B cell (primary cell): ENCODE data around the gene PHLDB2. TPM values are rescaled to one million over a fixed set of nuclear protein-coding genes. Genes with fewer than 3 reads are reported as not detected.

Experiments used
- ATAC-seq: fragments of 200-7000 bp; cut with Tn5 transposase; one replicate; pipeline ENCODE4 v1.10.0; 2021; ENCODE audit warnings: low read depth, mild to moderate bottlenecking, moderate number of reproducible peaks, moderate library complexity
- CTCF ChIA-PET: fragments of 350-600 bp; sonication (Branson Sonifier 250); formaldehyde crosslinking; loops from one replicate; lab custom pipeline; 2021; ENCODE audit warnings: antibody characterized with exemption, inconsistent platforms; lab: Charles Lee
- POLR2A ChIA-PET: fragments of 350-600 bp; sonication (Branson Sonifier 250); formaldehyde crosslinking; loops from one replicate; lab custom pipeline; 2021; ENCODE audit warnings: antibody characterized with exemption; lab: Charles Lee
- DNase-seq: peaks from one replicate; pipeline ENCODE4 v3.0.0; 2013
- H2AFZ ChIP-seq: 2 replicates; pipeline ENCODE4 v1.6.1; 2012; ENCODE audit warnings: mild to moderate bottlenecking, low read depth, low read length; ENCODE audit not compliant: insufficient read depth, poor library complexity, severe bottlenecking
- H3K27ac ChIP-seq, 2 donors: 1 replicate in 1 of 2; 2 replicates in 1 of 2; pipeline ENCODE4 v1.5.1; 2012 to 2013; ENCODE audit warnings: low read length in 2 of 2, mild to moderate bottlenecking in 2 of 2, moderate library complexity in 1 of 2
- H3K27me3 ChIP-seq, 4 experiments: fragments of 200-600 bp in 1 of 4; sonication (generic) in 1 of 4; replicated peaks in 1 of 4; 1 replicate in 2 of 4; 2 replicates in 2 of 4; pipeline versions ENCODE4 v1.6.1 to v1.7.0; 2013 to 2016; ENCODE audit warnings: low read length in 3 of 4, mild to moderate bottlenecking in 2 of 4, mixed read lengths in 1 of 4, moderate library complexity in 1 of 4; ENCODE audit not compliant: insufficient read depth in 4 of 4, control insufficient read depth in 3 of 4; ENCODE audit errors: control extremely low read depth in 1 of 4
- H3K36me3 ChIP-seq, 2 experiments: replicated peaks in 1 of 2; 1 replicate in 1 of 2; 2 replicates in 1 of 2; pipeline versions ENCODE4 v1.6.1 to v1.7.1; 2013; ENCODE audit warnings: low read length in 1 of 2; ENCODE audit not compliant: insufficient read depth in 2 of 2, control insufficient read depth in 1 of 2; ENCODE audit errors: control extremely low read depth in 1 of 2, extremely low read depth in 1 of 2
- H3K4me1 ChIP-seq, 2 donors: fragments of 200-600 bp in 1 of 2; sonication (generic) in 1 of 2; 1 replicate in 1 of 2; 2 replicates in 1 of 2; pipeline versions ENCODE4 v1.5.1 to v1.6.1; 2013 to 2017; ENCODE audit warnings: low read length in 2 of 2; ENCODE audit not compliant: control insufficient read depth in 2 of 2, insufficient read depth in 2 of 2
- H3K4me2 ChIP-seq: replicated peaks from 2 replicates; pipeline ENCODE3; 2012; ENCODE audit warnings: mild to moderate bottlenecking, low read depth, low read length; ENCODE audit not compliant: poor library complexity, severe bottlenecking
- H3K4me3 ChIP-seq, 5 experiments: fragments of 200-600 bp in 1 of 5; sonication (generic) in 1 of 5; 1 replicate in 3 of 5; 2 replicates in 2 of 5; pipeline versions ENCODE4 v1.5.1 to v1.7.0; 2011 to 2016; ENCODE audit warnings: low read length in 4 of 5, mild to moderate bottlenecking in 4 of 5, low read depth in 2 of 5, control low read depth in 1 of 5, moderate library complexity in 1 of 5; ENCODE audit not compliant: insufficient read depth in 1 of 5; ENCODE audit errors: control extremely low read depth in 1 of 5, extremely low read depth in 1 of 5
- H3K79me2 ChIP-seq: fragments of 200-600 bp; sonication (generic); one replicate; pipeline ENCODE4 v1.6.0; 2016; ENCODE audit warnings: low read length; ENCODE audit not compliant: control insufficient read depth, insufficient read depth
- H3K9ac ChIP-seq: fragments of 200-600 bp; sonication (generic); 2 replicates; pipeline ENCODE4 v1.6.1; 2017; ENCODE audit warnings: mild to moderate bottlenecking, low read length, moderate library complexity
- H3K9me3 ChIP-seq, 3 donors: one replicate each; pipeline versions ENCODE4 v1.6.1 to v1.7.1; 2013; ENCODE audit warnings: low read length in 2 of 3; ENCODE audit not compliant: control insufficient read depth in 2 of 3, insufficient read depth in 1 of 3; ENCODE audit errors: control extremely low read depth in 1 of 3
- H4K20me1 ChIP-seq: 2 replicates; pipeline ENCODE4 v1.6.0; 2012; ENCODE audit warnings: mild to moderate bottlenecking, low read length; ENCODE audit not compliant: insufficient read depth, control insufficient read depth, poor library complexity, severe bottlenecking
- H3K27ac Mint-ChIP-seq: one replicate; pipeline ENCODE4 v1.8.0; 2021; ENCODE audit warnings: mixed read lengths
- H3K27me3 Mint-ChIP-seq: one replicate; pipeline ENCODE4 v1.8.0; 2021; ENCODE audit warnings: mixed read lengths
- H3K4me1 Mint-ChIP-seq: one replicate; pipeline ENCODE4 v1.8.0; 2021; ENCODE audit warnings: mixed read lengths
- H3K4me3 Mint-ChIP-seq: one replicate; pipeline ENCODE4 v1.8.0; 2021; ENCODE audit warnings: mixed read lengths
- H3K9me3 Mint-ChIP-seq: one replicate; pipeline ENCODE4 v1.8.0; 2022; ENCODE audit warnings: mixed read lengths; ENCODE audit not compliant: insufficient read depth
- CTCF ChIP-seq: fragments of 200-600 bp; IDR thresholded peaks from one replicate; pipeline ENCODE4 v1.8.0; 2022; ENCODE audit warnings: antibody characterized with exemption, mild to moderate bottlenecking
- EZH2 ChIP-seq: IDR thresholded peaks from 2 replicates; pipeline ENCODE4 v1.6.1; 2012; ENCODE audit warnings: borderline replicate concordance, low read depth, mild to moderate bottlenecking, moderate library complexity, low read length; ENCODE audit not compliant: insufficient read depth, poor library complexity, severe bottlenecking
- WGBS: methylation state at CpG from one replicate; pipeline ENCODE4 v1.1.5; 2013; ENCODE audit warnings: missing lambda C conversion rate; ENCODE audit not compliant: insufficient coverage; 5-methylcytosine and 5-hydroxymethylcytosine counted together
- intact Hi-C: fragments of 100-400 bp; cut with micrococcal nuclease; formaldehyde crosslinking; loops from one replicate; pipeline ENCODE4 v1.10.0; 2022
- polyA plus RNA-seq: library from polyadenylated mRNA; depleted of rRNA; stranded (reverse); fragments of >200 nt; gene quantifications from 2 replicates; pipeline ENCODE4 v1.2.3, GENCODE V29; 2012
- total RNA-seq, 2 donors: library from RNA; stranded (reverse); fragments of 120-200 nt in 1 of 2; gene quantifications; 1 replicate in 1 of 2; 2 replicates in 1 of 2; pipeline versions ENCODE4 v1.2.3 to v1.2.4, GENCODE V29; 2013 to 2022

The PHLDB2 gene
- total and polyA plus RNA-seq, 2 donors (not counting 1 experiment from before 2014, with no cell fraction given): 1.3 to 6.3 TPM

- Histone ChIP-seq H2AFZ (no peak overlapping the region), H4K20me1 (peaks cover 27% of the 10 kb centered on the region), H3K9me3 (no peaks in the 10 kb centered on the region), H3K27me3 (no peaks in the 10 kb centered on the region), H3K36me3 (peaks cover 13 to 34% of the 10 kb centered on the region in 2 experiments), H3K79me2 (peaks cover 46% of the 10 kb centered on the region), H3K9ac (no peak overlapping the region), H3K4me1 (peaks cover 20 to 23% of the 10 kb centered on the region in 2 donors), H3K4me3 (no peak overlapping the region), H3K27ac (peak overlapping the region in 1 of 2 donors; percentile 49), H3K4me2 (no peak overlapping the region)
- DNase-seq (no peak), ATAC-seq (no peak)
- Mint-ChIP-seq H3K4me1 (peaks cover 44% of the 10 kb centered on the region), H3K27me3 (no peaks in the 10 kb centered on the region), H3K4me3 (no peak overlapping the region), H3K9me3 (no peaks in the 10 kb centered on the region), H3K27ac (peak overlapping the region; percentile 44)
- TF ChIP-seq EZH2: no peak
- no CpG with 5 or more reads among the region's 2 CpGs for WGBS
- POLR2A ChIA-PET: no interaction called here
- CTCF ChIA-PET: interaction anchor here (1.9 kb wide), 1 partner anchor 13 kb away, joined by 5 read pairs; no protein-coding TSS in a partner anchor
- intact Hi-C loops: no loop called here
Measured at GRCh38 chr3:111984636-111985298, 125.7 kb downstream of the PHLDB2 start.

GRCh38 chr3:111986800-111987199 is 127.7 kb downstream of the PHLDB2 start:
- H3K27me3 Mint-ChIP-seq: no peaks in the 10 kb centered on the region
- CTCF ChIA-PET: interaction anchor here (0.9 to 2.0 kb wide), 3 partner anchors 10 to 26 kb away, joined by 3 to 13 read pairs (median 6); no protein-coding TSS in a partner anchor
- DNase-seq (no peak), ATAC-seq (no peak)
- H3K4me1 Mint-ChIP-seq: peaks cover 25% of the 10 kb centered on the region
- no peak overlapping the region for H2AFZ ChIP-seq
- H3K27ac Mint-ChIP-seq: no peak overlapping the region
- H3K9me3 Mint-ChIP-seq: no peaks in the 10 kb centered on the region
- peaks cover 14 to 41% of the 10 kb centered on the region in 2 experiments for H3K36me3 ChIP-seq
- no peak overlapping the region for H3K9ac ChIP-seq
- H3K4me3 ChIP-seq: no peak overlapping the region
- H3K4me1 ChIP-seq: peaks cover 2 to 4% of the 10 kb centered on the region in 2 donors
- H3K79me2 ChIP-seq: peaks cover 26% of the 10 kb centered on the region
- no peak overlapping the region for H3K4me2 ChIP-seq
- peaks cover 25% of the 10 kb centered on the region for H4K20me1 ChIP-seq
- WGBS: no CpG with 5 or more reads among the region's 3 CpGs
- H3K4me3 Mint-ChIP-seq: no peak overlapping the region
- no peaks in the 10 kb centered on the region for H3K9me3 ChIP-seq
- POLR2A ChIA-PET: no interaction called here
- no peaks in the 10 kb centered on the region for H3K27me3 ChIP-seq
- intact Hi-C loops: no loop called here
- H3K27ac ChIP-seq: no peak overlapping the region
- TF ChIP-seq EZH2 (no peak), CTCF (no peak)
